Activated CD8-positive, alpha-beta memory T cell treated with anti-CD3 and anti-CD28 coated beads, Interleukin-2, amount 50 U/mL, for 48 hours (primary cell): Measurements from ENCODE around the gene TUT7.
"Not testable (repeated sequence)": the region's sequence is repeated elsewhere in the genome, so short reads cannot be mapped to it uniquely, and the experiment has no call there.

Experiments used
- DNase-seq: peaks from one replicate; pipeline ENCODE4 v3.0.0-alpha.2; 2020

Gene TUT7

GRCh38 chr9:86350006-86350760, 4.0 kb downstream of the TUT7 start:
- DNase-seq, result no peak

DNA sequence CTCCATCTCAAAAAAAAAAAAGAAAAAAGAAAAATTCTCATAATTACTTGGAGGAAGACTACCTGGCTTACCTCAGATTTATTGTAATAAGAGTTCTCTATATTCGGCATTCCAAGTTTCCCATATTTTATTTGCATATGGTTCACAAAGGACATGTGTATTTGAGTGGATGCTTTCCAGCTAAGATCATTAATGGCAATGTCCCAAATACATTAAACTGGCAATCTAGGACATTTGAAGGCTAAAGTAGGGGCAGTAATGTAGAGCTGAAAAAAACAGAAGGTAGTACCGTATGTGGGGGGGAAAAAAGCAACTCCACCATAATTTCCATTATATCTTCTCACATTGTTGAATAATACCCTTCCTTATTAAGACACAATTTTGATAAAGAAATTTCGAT, 4.9 kb downstream of the TUT7 start:
- no peak for DNase-seq

DNA sequence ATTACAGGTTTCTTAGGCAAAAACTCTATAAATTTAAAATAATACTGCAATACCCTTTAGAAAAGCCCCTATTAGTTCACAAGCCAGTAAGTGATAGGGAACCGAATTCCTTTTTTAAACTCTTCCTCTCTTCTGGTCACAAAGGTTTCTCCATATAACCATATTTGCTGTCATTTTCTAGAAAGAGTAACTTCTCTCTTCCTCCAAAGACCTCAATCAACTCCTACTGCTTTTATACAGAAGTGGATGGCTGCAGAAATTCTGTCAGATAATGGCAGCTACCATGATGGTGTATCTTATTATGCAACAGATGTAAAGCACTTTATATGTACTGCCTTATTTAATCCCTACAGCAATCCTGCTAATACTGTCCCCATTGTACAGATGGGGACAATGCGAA, 6.2 kb downstream of the TUT7 start:
- DNase-seq, result no peak

- DNase-seq, result no peak
These were observed 9.4 kb downstream of the TUT7 start for GRCh38 chr9:86344818-86345217.

GRCh38 chr9:86342269-86342668, 11.9 kb downstream of the TUT7 start:
- DNase-seq, result no peak

DNA sequence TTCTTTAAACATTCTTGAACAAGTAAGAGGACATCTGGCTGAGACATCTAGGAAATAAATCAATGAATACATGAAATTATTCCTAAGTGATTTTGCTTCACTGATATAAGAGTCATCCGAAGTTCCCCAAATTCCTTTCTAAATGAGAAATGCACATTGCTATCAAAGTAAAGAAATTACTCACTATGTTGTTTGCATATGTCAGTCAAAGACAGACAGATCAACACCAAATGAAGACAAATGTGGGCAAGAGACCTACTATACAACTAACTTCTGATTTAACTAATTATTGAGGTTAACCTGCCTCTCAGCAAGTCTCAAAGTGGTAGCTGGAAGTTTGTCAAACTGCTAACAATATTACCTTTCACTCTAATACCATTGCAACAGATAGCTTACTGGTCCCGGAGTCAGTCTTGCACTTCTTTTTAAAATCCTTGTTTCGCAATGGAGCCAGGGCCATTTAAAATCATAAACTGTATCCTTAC, 13.2 kb downstream of the TUT7 start:
- DNase-seq, result no peak

- DNase-seq, result no peak
These were observed 13.7 kb downstream of the TUT7 start for GRCh38 chr9:86340356-86341006.

- no peak for DNase-seq
These were observed 16.6 kb downstream of the TUT7 start for GRCh38 chr9:86337469-86338108.

GRCh38 chr9:86336058-86336457, 18.2 kb downstream of the TUT7 start:
- no peak for DNase-seq

DNA sequence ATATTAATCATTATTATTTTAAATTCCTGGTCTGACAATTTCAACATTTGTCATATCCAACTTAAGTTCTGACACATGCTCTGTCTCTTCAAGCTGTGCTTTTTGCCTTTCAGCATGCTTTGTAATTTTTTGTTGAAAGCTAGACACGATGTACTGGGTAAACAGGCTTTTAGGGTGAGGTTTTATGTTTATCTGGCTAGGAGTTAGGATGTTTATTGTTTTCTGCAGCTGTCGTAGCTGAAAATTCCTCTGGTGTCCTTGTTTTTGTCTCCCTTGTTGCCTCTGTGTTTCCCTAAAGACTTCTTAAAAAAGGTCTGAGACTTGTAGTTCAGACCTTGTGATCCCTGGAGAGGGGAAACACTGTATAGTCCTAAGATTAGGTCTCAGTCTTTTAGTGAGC, 20.6 kb downstream of the TUT7 start:
- DNase-seq, result no peak

- DNase-seq, result no peak
These were observed 24.0 kb downstream of the TUT7 start for GRCh38 chr9:86330186-86330585.

DNA sequence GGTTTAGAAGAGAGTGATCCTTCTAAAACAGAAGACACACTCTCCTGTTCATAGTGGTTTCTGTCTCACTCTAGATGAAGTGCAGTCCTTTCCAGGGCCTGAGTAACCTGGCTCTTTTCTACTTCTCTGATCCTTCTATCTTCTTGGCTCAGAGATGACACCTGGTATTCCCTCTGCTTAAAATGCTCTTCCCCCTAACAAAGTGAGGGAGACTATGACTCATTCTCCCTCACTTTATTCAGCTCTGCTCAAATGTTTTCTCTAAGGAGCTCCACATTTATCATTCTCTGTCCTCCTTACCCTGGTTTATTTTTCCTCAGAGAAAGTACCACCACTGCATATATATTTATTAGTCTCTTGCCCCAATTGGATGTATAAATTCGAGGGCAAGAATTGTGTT, 24.6 kb downstream of the TUT7 start:
- DNase-seq, result no peak

DNA sequence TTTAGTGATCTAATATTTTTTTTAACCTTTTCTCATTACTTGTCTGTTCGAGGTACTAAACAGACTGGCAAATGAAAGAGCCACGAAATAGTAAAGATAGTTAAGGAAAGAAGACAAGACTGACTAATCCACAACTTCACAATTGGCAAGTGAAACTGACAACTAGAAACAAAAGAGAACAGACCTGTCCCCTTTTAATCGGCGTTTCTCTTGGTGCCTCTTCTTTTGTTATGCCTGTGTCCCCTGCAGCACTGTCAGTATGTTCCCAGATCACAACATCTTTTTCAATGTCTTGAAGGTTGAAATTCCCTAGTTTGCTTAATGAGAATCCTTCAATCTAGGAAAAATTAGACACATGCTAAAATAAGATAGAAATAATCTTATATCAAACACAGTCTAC, 26.1 kb downstream of the TUT7 start:
- DNase-seq, result no peak

DNA sequence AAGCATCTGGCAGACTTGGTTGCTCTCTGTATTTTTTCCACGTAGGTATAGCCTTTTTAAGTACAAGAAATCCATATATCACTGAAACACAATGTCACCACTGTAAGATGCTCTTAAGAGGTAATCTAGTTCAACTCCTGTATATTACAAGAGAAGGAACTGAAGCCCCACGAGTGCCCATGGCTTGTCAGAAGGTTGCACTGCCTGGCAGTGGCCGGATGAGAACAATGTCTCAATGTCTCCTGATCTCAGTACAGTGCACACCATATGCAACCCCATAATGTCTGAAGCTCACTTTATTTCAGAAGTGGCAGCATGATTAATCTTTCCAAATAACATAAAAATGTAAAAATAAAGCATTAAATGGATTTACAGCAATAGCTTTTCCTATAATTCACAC, 27.7 kb downstream of the TUT7 start:
- no peak for DNase-seq

- DNase-seq, result no peak
These were observed 29.3 kb downstream of the TUT7 start for GRCh38 chr9:86324901-86325300.

GRCh38 chr9:86324308-86324707, 29.9 kb downstream of the TUT7 start:
- DNase-seq, result no peak

- no peak for DNase-seq
These were observed 31.1 kb downstream of the TUT7 start for GRCh38 chr9:86322973-86323644.

DNA sequence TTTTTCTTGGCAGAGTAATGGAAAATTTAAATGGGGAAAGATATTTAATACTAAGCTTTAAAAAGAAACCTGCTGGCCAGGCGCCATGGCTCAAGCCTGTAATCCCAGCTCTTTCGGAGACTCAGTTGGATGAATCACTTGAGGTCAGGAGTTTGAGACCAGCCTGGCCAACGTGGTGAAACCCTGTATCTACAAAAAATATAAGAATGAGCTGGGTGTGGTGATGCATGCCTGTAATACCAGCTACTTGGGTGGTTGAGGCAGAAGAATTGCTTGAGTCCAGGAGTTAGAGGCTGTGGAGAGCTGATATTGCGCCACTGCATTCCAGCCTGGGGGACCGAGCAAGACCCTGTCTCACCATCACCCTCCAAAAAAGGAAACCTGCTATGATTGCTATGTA, 32.8 kb downstream of the TUT7 start:
- DNase-seq, result no peak

- no peak for DNase-seq
These were observed 36.0 kb downstream of the TUT7 start for GRCh38 chr9:86318187-86318586.

- no peak for DNase-seq
These were observed 39.1 kb downstream of the TUT7 start for GRCh38 chr9:86315078-86315477.

DNA sequence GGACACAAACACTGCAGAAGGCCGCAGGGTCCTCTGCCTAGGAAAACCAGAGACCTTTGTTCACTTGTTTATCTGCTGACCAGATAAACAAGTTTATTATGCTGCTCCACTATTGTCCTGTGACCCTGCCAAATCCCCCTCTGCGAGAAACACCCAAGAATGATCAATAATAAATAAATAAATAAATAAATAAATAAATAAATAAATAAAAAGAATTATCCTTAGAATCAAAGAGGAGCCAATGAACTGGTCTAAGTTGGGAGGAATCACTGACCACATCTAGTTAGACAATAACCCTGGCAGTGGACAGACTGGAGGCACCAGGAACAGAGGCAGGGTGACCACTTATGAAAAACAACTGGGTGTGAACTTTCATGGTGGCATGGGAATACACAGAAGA, 41.3 kb downstream of the TUT7 start:
- DNase-seq, result not testable (repeated sequence)

DNA sequence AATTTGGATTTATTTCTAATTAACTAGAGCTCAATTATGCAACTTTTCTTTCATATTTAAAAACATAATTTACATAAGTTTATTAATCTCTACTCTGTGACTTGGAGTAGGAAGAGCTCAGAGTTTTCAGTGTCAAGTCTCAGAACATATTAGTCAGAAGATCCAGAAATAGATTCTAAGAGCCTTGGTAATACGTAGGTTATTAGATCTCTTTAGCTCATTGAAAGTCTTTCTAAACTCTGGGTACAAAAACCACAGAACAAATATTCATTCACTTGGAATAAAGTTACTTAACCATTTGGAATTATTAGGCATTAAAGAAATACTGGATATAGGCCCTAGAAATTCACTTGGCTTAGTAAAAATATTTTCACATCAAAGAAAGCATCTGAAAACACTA, 45.5 kb downstream of the TUT7 start:
- DNase-seq, result no peak

GRCh38 chr9:86304236-86304730, 49.9 kb downstream of the TUT7 start:
- no peak for DNase-seq
